ENCODE data around the gene TEKTIP1. TPM values are rescaled to one million over a fixed set of nuclear protein-coding genes. Genes with fewer than 3 reads are reported as not detected.

The TEKTIP1 gene
- total RNA-seq, 1 donor from 2014 or later = 0.68 TPM

DNA sequence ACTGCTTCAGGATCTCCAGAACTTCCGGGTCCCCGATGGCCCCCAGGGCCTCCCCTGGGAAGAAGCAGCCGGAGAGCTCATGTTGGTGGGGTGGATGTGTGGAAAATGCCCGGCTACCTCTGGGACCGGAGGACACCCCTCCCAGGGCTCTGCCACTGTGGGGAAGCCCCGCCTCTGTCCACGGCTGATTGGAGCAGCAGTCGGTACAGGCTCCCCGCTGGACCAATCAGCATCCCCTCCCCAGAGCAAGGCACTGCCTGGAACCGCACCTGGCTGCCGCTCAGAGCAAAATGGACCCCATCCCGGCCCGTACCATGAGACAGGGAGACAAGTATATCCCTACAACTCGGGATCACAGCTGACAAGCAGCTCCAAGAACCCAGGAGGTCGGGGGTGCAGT lies 44.9 kb upstream of the TEKTIP1 start:
- H3K36me3 ChIP-seq (ENCODE audit: insufficient read depth, low read length) = peaks cover 6% of the 10 kb centered on the region
- Mint-ChIP-seq H3K4me1 (ENCODE audit: low read depth, unreplicated experiment) (peaks cover 4% of the 10 kb centered on the region), H3K27ac (ENCODE audit: unreplicated experiment) (no peak overlapping the region)

DNA sequence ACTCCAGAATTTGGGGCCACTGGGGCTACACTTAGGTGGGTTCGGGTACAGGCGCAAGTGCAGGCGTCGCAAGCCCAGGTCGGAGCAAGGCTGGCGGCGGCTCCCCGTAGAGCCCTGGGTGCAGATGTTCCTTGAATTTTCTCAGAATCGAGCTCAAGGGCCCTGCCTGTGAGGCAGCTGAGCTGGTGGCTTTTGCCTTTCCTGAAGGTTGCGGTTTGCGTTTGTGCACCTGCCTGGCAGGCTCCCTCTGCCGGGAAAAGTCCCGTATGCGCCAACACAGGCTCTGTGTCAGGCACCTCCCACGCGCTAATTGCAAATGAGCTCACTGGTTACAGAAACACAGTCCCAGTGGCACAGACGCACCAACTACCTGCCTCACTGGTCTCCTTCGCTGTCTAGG lies 44.4 kb upstream of the TEKTIP1 start:
- peaks cover 13% of the 10 kb centered on the region for H3K36me3 Mint-ChIP-seq (ENCODE audit: low read depth, unreplicated experiment)
- H3K36me3 ChIP-seq (ENCODE audit: insufficient read depth, low read length) = peaks cover 6% of the 10 kb centered on the region
- peaks cover under 1% of the 10 kb centered on the region for H3K4me1 ChIP-seq (ENCODE audit: insufficient read depth, low read length)
- no peaks in the 10 kb centered on the region for H3K9me3 ChIP-seq (ENCODE audit: insufficient read depth, low read depth, low read length)
- no peak overlapping the region for H3K4me3 Mint-ChIP-seq (ENCODE audit: unreplicated experiment)
- H3K4me2 ChIP-seq (ENCODE audit: low read length) = no peak overlapping the region
- no peak overlapping the region for H3K9ac ChIP-seq (ENCODE audit: low read length)
- DNase-seq (ENCODE audit: low read depth) (no peak), FAIRE-seq (no peak)
- H3K79me2 ChIP-seq (ENCODE audit: insufficient read depth, low read length) = peaks cover 29% of the 10 kb centered on the region
- H3K27me3 Mint-ChIP-seq (ENCODE audit: low read depth, unreplicated experiment) = no peaks in the 10 kb centered on the region
- no peaks in the 10 kb centered on the region for H3K27me3 ChIP-seq (ENCODE audit: insufficient read depth, low read length)
- H3K27ac Mint-ChIP-seq (ENCODE audit: unreplicated experiment) = no peak overlapping the region
- no peak overlapping the region for H2AFZ ChIP-seq (ENCODE audit: low read depth, low read length)
- H3K9me3 Mint-ChIP-seq (ENCODE audit: unreplicated experiment) = peaks cover 2% of the 10 kb centered on the region
- no peak overlapping the region for H3K27ac ChIP-seq (ENCODE audit: low read depth, low read length)
- H3K4me3 ChIP-seq (ENCODE audit: insufficient read depth, low read depth, low read length) = no peak overlapping the region
- peaks cover 7% of the 10 kb centered on the region for H4K20me1 ChIP-seq (ENCODE audit: insufficient read depth, low read length)
- H3K4me1 Mint-ChIP-seq (ENCODE audit: low read depth, unreplicated experiment) = peaks cover 4% of the 10 kb centered on the region
- TF ChIP-seq, protein P1, sequence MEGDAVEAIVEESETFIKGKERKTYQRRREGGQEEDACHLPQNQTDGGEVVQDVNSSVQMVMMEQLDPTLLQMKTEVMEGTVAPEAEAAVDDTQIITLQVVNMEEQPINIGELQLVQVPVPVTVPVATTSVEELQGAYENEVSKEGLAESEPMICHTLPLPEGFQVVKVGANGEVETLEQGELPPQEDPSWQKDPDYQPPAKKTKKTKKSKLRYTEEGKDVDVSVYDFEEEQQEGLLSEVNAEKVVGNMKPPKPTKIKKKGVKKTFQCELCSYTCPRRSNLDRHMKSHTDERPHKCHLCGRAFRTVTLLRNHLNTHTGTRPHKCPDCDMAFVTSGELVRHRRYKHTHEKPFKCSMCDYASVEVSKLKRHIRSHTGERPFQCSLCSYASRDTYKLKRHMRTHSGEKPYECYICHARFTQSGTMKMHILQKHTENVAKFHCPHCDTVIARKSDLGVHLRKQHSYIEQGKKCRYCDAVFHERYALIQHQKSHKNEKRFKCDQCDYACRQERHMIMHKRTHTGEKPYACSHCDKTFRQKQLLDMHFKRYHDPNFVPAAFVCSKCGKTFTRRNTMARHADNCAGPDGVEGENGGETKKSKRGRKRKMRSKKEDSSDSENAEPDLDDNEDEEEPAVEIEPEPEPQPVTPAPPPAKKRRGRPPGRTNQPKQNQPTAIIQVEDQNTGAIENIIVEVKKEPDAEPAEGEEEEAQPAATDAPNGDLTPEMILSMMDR (IDR thresholded peaks at IDR 0.05; ENCODE audit: insufficient read depth, low read depth, low read length) = no peak
- no peak for TF ChIP-seq EZH2 (IDR thresholded peaks at IDR 0.05; ENCODE audit: insufficient read depth, low read length)

More for the DNA sequence above, 44.9 kb upstream of the TEKTIP1 start:
- Histone ChIP-seq H3K9me3 (ENCODE audit: insufficient read depth, low read depth, low read length) (no peaks in the 10 kb centered on the region), H3K4me3 (ENCODE audit: insufficient read depth, low read depth, low read length) (no peak overlapping the region), H3K4me2 (ENCODE audit: low read length) (no peak overlapping the region), H3K4me1 (ENCODE audit: insufficient read depth, low read length) (no peaks in the 10 kb centered on the region), H3K27ac (ENCODE audit: low read depth, low read length) (no peak overlapping the region), H3K79me2 (ENCODE audit: insufficient read depth, low read length) (peaks cover 24% of the 10 kb centered on the region), H2AFZ (ENCODE audit: low read depth, low read length) (no peak overlapping the region), H4K20me1 (ENCODE audit: insufficient read depth, low read length) (peaks cover 7% of the 10 kb centered on the region), H3K27me3 (ENCODE audit: insufficient read depth, low read length) (no peaks in the 10 kb centered on the region), H3K9ac (ENCODE audit: low read length) (no peak overlapping the region)
- H3K9me3 Mint-ChIP-seq (ENCODE audit: unreplicated experiment) = peaks cover 2% of the 10 kb centered on the region
- no peaks in the 10 kb centered on the region for H3K27me3 Mint-ChIP-seq (ENCODE audit: low read depth, unreplicated experiment)
- H3K36me3 Mint-ChIP-seq (ENCODE audit: low read depth, unreplicated experiment) = peaks cover 13% of the 10 kb centered on the region
- FAIRE-seq (no peak), DNase-seq (ENCODE audit: low read depth) (no peak)
- no peak overlapping the region for H3K4me3 Mint-ChIP-seq (ENCODE audit: unreplicated experiment)
- no peak for TF ChIP-seq EZH2 (IDR thresholded peaks at IDR 0.05; ENCODE audit: insufficient read depth, low read length)
- TF ChIP-seq, protein P1 (IDR thresholded peaks at IDR 0.05; ENCODE audit: insufficient read depth, low read depth, low read length) = no peak

DNA sequence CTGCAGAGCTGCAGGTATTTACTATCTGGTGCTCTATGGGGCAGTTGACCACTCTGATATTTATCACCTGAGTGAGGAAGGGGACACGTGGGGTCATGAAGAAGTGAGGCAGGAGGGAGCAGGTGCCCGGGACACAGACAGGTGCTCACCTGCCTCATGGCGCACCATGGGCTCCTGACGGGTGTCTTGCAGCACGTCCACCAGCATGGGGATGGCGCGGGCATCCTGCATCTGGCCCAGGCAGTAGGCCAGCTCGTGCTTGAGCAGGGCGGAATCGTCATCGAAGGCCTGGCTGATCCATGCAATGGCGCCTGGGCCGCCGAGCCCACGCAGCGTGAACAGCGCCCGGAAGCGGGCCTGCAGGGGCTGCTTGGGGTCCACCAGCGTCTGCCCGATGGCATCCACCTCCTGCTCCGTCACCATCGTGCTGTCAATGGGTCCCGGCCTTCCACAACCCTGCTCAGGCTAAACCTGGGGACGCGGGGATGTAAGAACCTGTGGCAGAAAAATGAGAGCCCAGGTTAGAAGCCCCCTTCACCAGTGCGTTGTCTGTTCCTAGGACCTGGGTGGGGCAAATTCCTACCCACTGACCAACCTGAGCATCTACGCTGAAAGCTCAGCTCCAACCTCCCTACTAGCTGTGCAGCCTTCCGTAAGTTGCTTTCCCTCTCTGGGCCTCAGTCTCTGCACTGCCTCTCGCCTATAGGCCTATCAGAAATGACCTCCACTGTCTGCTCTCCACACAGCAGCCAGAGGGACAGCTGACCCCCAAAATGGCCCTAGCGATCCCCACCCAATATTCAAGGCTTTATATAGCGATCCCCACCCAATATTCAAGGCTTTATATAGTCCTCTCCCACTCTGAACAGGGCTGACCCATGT lies 42.3 kb upstream of the TEKTIP1 start:
- Histone ChIP-seq H2AFZ (ENCODE audit: low read depth, low read length) (no peak overlapping the region), H3K9ac (ENCODE audit: low read length) (no peak overlapping the region), H3K27ac (ENCODE audit: low read depth, low read length) (no peak overlapping the region), H3K4me3 (ENCODE audit: insufficient read depth, low read depth, low read length) (no peak overlapping the region), H3K36me3 (ENCODE audit: insufficient read depth, low read length) (peaks cover 6% of the 10 kb centered on the region), H3K4me1 (ENCODE audit: insufficient read depth, low read length) (peaks cover 5% of the 10 kb centered on the region), H3K79me2 (ENCODE audit: insufficient read depth, low read length) (peaks cover 38% of the 10 kb centered on the region), H3K4me2 (ENCODE audit: low read length) (no peak overlapping the region), H3K9me3 (ENCODE audit: insufficient read depth, low read depth, low read length) (no peaks in the 10 kb centered on the region), H4K20me1 (ENCODE audit: insufficient read depth, low read length) (peaks cover 3% of the 10 kb centered on the region), H3K27me3 (ENCODE audit: insufficient read depth, low read length) (no peaks in the 10 kb centered on the region)
- no peak overlapping the region for H3K27ac Mint-ChIP-seq (ENCODE audit: unreplicated experiment)
- FAIRE-seq = no peak
- H3K4me3 Mint-ChIP-seq (ENCODE audit: unreplicated experiment) = no peak overlapping the region
- peaks cover 13% of the 10 kb centered on the region for H3K36me3 Mint-ChIP-seq (ENCODE audit: low read depth, unreplicated experiment)
- peaks cover 12% of the 10 kb centered on the region for H3K4me1 Mint-ChIP-seq (ENCODE audit: low read depth, unreplicated experiment)
- no peak for DNase-seq (ENCODE audit: low read depth)
- TF ChIP-seq, protein P1 (IDR thresholded peaks at IDR 0.05; ENCODE audit: insufficient read depth, low read depth, low read length) = no peak
- no peak for TF ChIP-seq EZH2 (IDR thresholded peaks at IDR 0.05; ENCODE audit: insufficient read depth, low read length)
- H3K27me3 Mint-ChIP-seq (ENCODE audit: low read depth, unreplicated experiment) = no peaks in the 10 kb centered on the region
- H3K9me3 Mint-ChIP-seq (ENCODE audit: unreplicated experiment) = peaks cover 2% of the 10 kb centered on the region
